GM12878 (cell line): ENCODE results near the gene GIPC1. TPM values are rescaled to one million over a fixed set of nuclear protein-coding genes. Genes with fewer than 3 reads are reported as not detected.

Experiments used
- ATAC-seq: fragments of 200-7000 bp; cut with Tn5 transposase; 3 replicates; pipeline ENCODE4 v1.9.1; 2020; ENCODE audit warnings: mild to moderate bottlenecking, moderate library complexity
- BruUV-seq: library from RNA; stranded (reverse); fragments of 400-500 nt; replicated peaks from 2 replicates; lab custom pipeline; 2021; lab: Mats Ljungman, UMichigan
- CTCF ChIA-PET: fragments of 300-600 bp; sonication (Branson Sonifier 250); formaldehyde crosslinking; extraction: SDS; loops from one replicate; lab custom pipeline; 2021; ENCODE audit warnings: inconsistent platforms; lab: Yijun Ruan, JAX
- POLR2A ChIA-PET: fragments of 350-600 bp; formaldehyde crosslinking; extraction: SDS; loops from one replicate; lab custom pipeline; 2021; ENCODE audit warnings: inconsistent platforms; lab: Charles Lee
- RAD21 ChIA-PET: fragments of 300-600 bp; sonication (Branson Sonifier 250); formaldehyde crosslinking; loops from one replicate; lab custom pipeline; 2023; ENCODE audit warnings: antibody characterized with exemption; ENCODE audit not compliant: unreplicated experiment; lab: Charles Lee
- SMC1A ChIA-PET: fragments of 300-600 bp; sonication (Branson Sonifier 250); formaldehyde crosslinking; loops from one replicate; lab custom pipeline; 2023; ENCODE audit not compliant: unreplicated experiment, uncharacterized antibody; lab: Charles Lee
- DNase-seq: peaks from one replicate; pipeline ENCODE4 v3.0.0-alpha.2; 2011; ENCODE audit warnings: low read depth, low spot score
- FAIRE-seq: peaks from 3 replicates; lab custom pipeline; 2011; peaks lifted over from hg19 to GRCh38; lab: Jason Lieb, UNC
- H2AFZ ChIP-seq: 2 replicates; pipeline ENCODE4 v1.6.0; 2011; ENCODE audit warnings: low read depth, low read length, control low read depth; ENCODE audit not compliant: control insufficient read depth
- H3K27ac ChIP-seq: 2 replicates; pipeline ENCODE4 v1.5.1; 2011; ENCODE audit warnings: control low read depth; ENCODE audit not compliant: control insufficient read depth, insufficient read depth
- H3K27me3 ChIP-seq, 2 experiments: replicated peaks in 1 of 2; 2 replicates each; pipeline versions ENCODE4 v1.6.0 to v1.6.1; 2011; ENCODE audit warnings: low read length in 1 of 2; ENCODE audit not compliant: control insufficient read depth in 2 of 2, insufficient read depth in 2 of 2
- H3K36me3 ChIP-seq, 2 experiments: 2 replicates each; pipeline ENCODE4 v1.5.1; 2011; ENCODE audit warnings: low read length in 1 of 2; ENCODE audit not compliant: control insufficient read depth in 2 of 2, insufficient read depth in 2 of 2
- H3K4me1 ChIP-seq: 2 replicates; pipeline ENCODE4 v1.6.1; 2011; ENCODE audit warnings: mild to moderate bottlenecking, low read length, moderate library complexity, mixed read lengths; ENCODE audit not compliant: control insufficient read depth, insufficient read depth
- H3K4me2 ChIP-seq: 2 replicates; pipeline ENCODE4 v1.6.0; 2011; ENCODE audit warnings: control low read depth; ENCODE audit not compliant: control insufficient read depth, insufficient read depth
- H3K4me3 ChIP-seq: fragments of 200-600 bp; sonication (generic); 2 replicates; pipeline ENCODE4 v1.5.1; 2016
- H3K79me2 ChIP-seq: 2 replicates; pipeline ENCODE4 v1.6.0; 2011; ENCODE audit warnings: low read length; ENCODE audit not compliant: control insufficient read depth, insufficient read depth
- H3K9ac ChIP-seq: 2 replicates; pipeline ENCODE4 v1.8.0; 2011; ENCODE audit warnings: low read length, control low read depth, mixed read lengths; ENCODE audit not compliant: control insufficient read depth, insufficient read depth
- H3K9me3 ChIP-seq: replicated peaks from 3 replicates; pipeline ENCODE4 v1.5.1; 2011; ENCODE audit warnings: mild to moderate bottlenecking, low read length; ENCODE audit not compliant: control insufficient read depth, insufficient read depth
- H4K20me1 ChIP-seq: 2 replicates; pipeline ENCODE4 v1.6.0; 2011; ENCODE audit not compliant: control insufficient read depth, insufficient read depth
- BMI1 ChIP-seq: fragments of 450-650 bp; IDR thresholded peaks from 2 replicates; pipeline ENCODE4 v1.6.1; 2016; ENCODE audit warnings: mild to moderate bottlenecking, moderate library complexity, borderline replicate concordance
- NR2C1 ChIP-seq: fragments of 450-650 bp; IDR thresholded peaks from 2 replicates; pipeline ENCODE4 v1.6.1; 2017; ENCODE audit warnings: antibody characterized with exemption, mild to moderate bottlenecking, moderate library complexity
- POLR2A ChIP-seq: IDR thresholded peaks from 2 replicates; pipeline ENCODE4 v1.6.1; 2011; ENCODE audit warnings: low read depth, mild to moderate bottlenecking, low read length
- WGBS: methylation state at CpG from one replicate; pipeline ENCODE4 v1.1.6; 2016; ENCODE audit warnings: low lambda C conversion rate; ENCODE audit not compliant: insufficient replicate concordance, insufficient coverage; ENCODE audit errors: missing lambda C conversion rate; 5-methylcytosine and 5-hydroxymethylcytosine counted together
- in situ Hi-C: fragments of 300-500 bp; cut with MboI; formaldehyde crosslinking; loops from 9 replicates; pipeline ENCODE4 v1.14.3; 2018; ENCODE audit warnings: mixed read lengths
- intact Hi-C: fragments of 100-400 bp; cut with micrococcal nuclease; formaldehyde crosslinking; loops from one replicate; pipeline ENCODE4 v1.14.2; 2022; ENCODE audit not compliant: unreplicated experiment
- polyA plus RNA-seq, 11 experiments: library from polyadenylated mRNA; depleted of rRNA in 4 of 11; unstranded in 6 of 11; stranded (reverse) in 5 of 11; fragments of >200 nt; fragmentation: Nextera tagmentation in 4 of 11; fragmentation: Illumina TruSeq in 1 of 11; extraction: Ambion mirVana in 4 of 11; extraction: Trizol in 1 of 11; gene quantifications; 1 replicate in 1 of 11; 2 replicates in 10 of 11; pipeline versions ENCODE4 v1.2.1 to v1.2.3, GENCODE V29; 2011 to 2016; ENCODE audit warnings: inconsistent platforms in 2 of 11, missing spikeins in 2 of 11, low read depth in 1 of 11
- total RNA-seq, 4 experiments: library from RNA; depleted of rRNA in 3 of 4; stranded (reverse); fragments of >200 nt in 3 of 4; fragmentation: Illumina TruSeq in 1 of 4; extraction: Trizol in 1 of 4; gene quantifications; 2 replicates each; pipeline versions ENCODE4 v1.2.1 to v1.2.3, GENCODE V29; 2013 to 2021
- TF ChIP-seq, protein P1 (sequence below): IDR thresholded peaks from 2 replicates; pipeline ENCODE4 v1.6.1; 2012; ENCODE audit warnings: low read depth, low read length, improper control_type of control experiment
- TF ChIP-seq, protein P2 (sequence below): IDR thresholded peaks from 2 replicates; pipeline ENCODE4 v1.6.1; 2011; ENCODE audit warnings: mild to moderate bottlenecking, low read depth, low read length, moderate library complexity; ENCODE audit not compliant: insufficient replicate concordance
- TF ChIP-seq, protein P3 (sequence below): fragments of 450-650 bp; IDR thresholded peaks from 2 replicates; pipeline ENCODE4 v1.6.1; 2014; ENCODE audit warnings: mild to moderate bottlenecking

The GIPC1 gene
- total and polyA plus RNA-seq, 10 of the 15 experiments (the other 5 are each of a cell fraction or from before 2014, with no cell fraction given): 0.47 to 24.1 (median 13.6) TPM

DNA sequence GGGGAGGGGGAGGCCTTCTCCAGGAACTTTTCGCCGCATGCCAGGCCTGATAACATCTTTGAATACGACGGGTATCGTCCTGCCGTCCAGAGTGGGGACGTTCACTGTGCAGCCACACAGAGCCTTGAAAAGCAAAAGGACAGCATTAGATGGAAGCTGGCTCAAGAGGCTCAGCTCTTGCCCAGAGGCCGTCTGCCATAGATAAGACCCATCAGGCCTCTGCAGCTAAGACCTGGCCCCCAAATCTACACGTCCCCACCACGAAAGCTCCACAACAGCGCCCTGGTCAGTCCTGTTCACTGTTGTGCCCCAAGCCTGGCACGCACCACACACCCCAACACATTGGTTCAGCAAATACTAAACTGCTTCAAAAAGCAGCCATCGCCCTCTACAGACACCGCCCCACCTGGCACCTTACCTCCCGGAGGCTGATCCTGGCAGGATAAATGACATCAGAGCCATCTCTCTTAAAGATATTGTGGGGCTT is 20.2 kb upstream of the GIPC1 start (continued):
- TF ChIP-seq, protein P1, sequence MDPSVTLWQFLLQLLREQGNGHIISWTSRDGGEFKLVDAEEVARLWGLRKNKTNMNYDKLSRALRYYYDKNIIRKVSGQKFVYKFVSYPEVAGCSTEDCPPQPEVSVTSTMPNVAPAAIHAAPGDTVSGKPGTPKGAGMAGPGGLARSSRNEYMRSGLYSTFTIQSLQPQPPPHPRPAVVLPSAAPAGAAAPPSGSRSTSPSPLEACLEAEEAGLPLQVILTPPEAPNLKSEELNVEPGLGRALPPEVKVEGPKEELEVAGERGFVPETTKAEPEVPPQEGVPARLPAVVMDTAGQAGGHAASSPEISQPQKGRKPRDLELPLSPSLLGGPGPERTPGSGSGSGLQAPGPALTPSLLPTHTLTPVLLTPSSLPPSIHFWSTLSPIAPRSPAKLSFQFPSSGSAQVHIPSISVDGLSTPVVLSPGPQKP: no peak
- TF ChIP-seq POLR2A (0 out of 2 replicates have a peak, but pooled peaks have one; percentile 46), NR2C1 (no peak)
- TF ChIP-seq, protein P2, sequence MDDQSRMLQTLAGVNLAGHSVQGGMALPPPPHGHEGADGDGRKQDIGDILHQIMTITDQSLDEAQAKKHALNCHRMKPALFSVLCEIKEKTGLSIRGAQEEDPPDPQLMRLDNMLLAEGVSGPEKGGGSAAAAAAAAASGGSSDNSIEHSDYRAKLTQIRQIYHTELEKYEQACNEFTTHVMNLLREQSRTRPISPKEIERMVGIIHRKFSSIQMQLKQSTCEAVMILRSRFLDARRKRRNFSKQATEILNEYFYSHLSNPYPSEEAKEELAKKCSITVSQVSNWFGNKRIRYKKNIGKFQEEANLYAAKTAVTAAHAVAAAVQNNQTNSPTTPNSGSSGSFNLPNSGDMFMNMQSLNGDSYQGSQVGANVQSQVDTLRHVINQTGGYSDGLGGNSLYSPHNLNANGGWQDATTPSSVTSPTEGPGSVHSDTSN: no peak

DNA sequence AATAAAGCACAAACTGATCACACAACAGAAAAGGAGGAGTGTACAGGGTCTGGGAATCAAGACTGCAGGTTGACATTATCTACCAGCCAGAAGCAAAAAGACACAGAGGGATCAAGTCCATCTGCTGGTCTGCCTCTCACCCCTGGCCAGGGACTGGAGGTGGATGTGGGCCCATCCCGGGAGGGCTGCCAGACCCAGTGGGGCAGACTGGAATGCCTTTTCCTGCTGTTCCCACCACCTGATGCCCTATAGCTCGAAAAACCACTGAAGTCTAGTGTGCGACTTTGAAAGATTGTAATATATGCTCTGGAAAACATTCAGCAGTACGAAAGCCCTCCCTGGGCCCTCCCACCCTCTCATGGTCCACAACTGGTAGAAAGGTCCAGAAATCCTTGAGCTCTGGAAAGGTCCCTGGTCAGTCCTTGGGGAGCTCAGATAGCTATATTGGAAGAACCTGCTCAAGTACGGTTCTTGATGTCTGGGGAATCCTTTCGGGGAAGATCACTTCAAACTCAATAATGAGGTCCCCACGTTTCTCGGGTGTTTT is 19.6 kb upstream of the GIPC1 start:
- Histone ChIP-seq H3K27me3 (no peaks in the 10 kb centered on the region), H2AFZ (no peak overlapping the region), H3K9me3 (no peaks in the 10 kb centered on the region), H4K20me1 (peaks cover 3% of the 10 kb centered on the region; the same call in 1 of the 2 replicates), H3K9ac (peak overlapping the region; percentile 3; the same call in 1 of the 2 replicates), H3K4me1 (peaks cover 9% of the 10 kb centered on the region), H3K79me2 (peaks cover 30% of the 10 kb centered on the region), H3K4me2 (peak overlapping the region; percentile 90), H3K27ac (no peak overlapping the region), H3K36me3 (peaks cover 3 to 12% of the 10 kb centered on the region in 2 experiments; a peak in 3 of 4 replicates), H3K4me3 (peak overlapping the region; percentile 95)
- WGBS: 86% methylated on average over 8 of the region's 8 CpGs
- ChIA-PET SMC1A (no interaction called here), RAD21 (no interaction called here), POLR2A (no interaction called here), CTCF (interaction anchor here (0.9 to 4.9 kb wide), 3 partner anchors 10 to 44 kb away, joined by 3 to 41 read pairs (median 5); no protein-coding TSS in a partner anchor)
- in situ Hi-C loops (no loop called here), intact Hi-C loops (no loop called here)
- DNase-seq (no peak), FAIRE-seq (no peak), ATAC-seq (no peak)
- BruUV-seq: no TSS peak
- TF ChIP-seq, protein P3, sequence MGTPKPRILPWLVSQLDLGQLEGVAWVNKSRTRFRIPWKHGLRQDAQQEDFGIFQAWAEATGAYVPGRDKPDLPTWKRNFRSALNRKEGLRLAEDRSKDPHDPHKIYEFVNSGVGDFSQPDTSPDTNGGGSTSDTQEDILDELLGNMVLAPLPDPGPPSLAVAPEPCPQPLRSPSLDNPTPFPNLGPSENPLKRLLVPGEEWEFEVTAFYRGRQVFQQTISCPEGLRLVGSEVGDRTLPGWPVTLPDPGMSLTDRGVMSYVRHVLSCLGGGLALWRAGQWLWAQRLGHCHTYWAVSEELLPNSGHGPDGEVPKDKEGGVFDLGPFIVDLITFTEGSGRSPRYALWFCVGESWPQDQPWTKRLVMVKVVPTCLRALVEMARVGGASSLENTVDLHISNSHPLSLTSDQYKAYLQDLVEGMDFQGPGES: no peak
- TF ChIP-seq BMI1: no peak
